Parathyroid adenoma (tissue), 2 donors: ENCODE results near the gene OTC.

Source experiments
- H2AFZ ChIP-seq: fragments of 300-600 bp; sonication (generic); one replicate; pipeline ENCODE4 v1.7.0; 2017; ENCODE audit warnings: antibody characterized with exemption, mild to moderate bottlenecking
- H3K27ac ChIP-seq: fragments of 300-600 bp; sonication (generic); one replicate; pipeline ENCODE4 v1.7.0; 2017
- H3K27me3 ChIP-seq: fragments of 300-600 bp; sonication (generic); one replicate; pipeline ENCODE4 v1.7.0; 2017; ENCODE audit warnings: low read length; ENCODE audit not compliant: control insufficient read depth, insufficient read depth
- H3K36me3 ChIP-seq: fragments of 300-600 bp; sonication (generic); one replicate; pipeline ENCODE4 v1.7.0; 2017; ENCODE audit warnings: low read length; ENCODE audit not compliant: control insufficient read depth, insufficient read depth
- H3K4me1 ChIP-seq: fragments of 300-600 bp; sonication (generic); one replicate; pipeline ENCODE4 v1.7.0; 2017; ENCODE audit warnings: control low read depth
- H3K4me2 ChIP-seq: fragments of 300-600 bp; sonication (generic); one replicate; pipeline ENCODE4 v1.7.0; 2017; ENCODE audit warnings: low read length
- H3K4me3 ChIP-seq: fragments of 300-600 bp; sonication (generic); one replicate; pipeline ENCODE4 v1.7.0; 2017; ENCODE audit warnings: low read depth, low read length
- H3K79me2 ChIP-seq: fragments of 300-600 bp; sonication (generic); one replicate; pipeline ENCODE4 v1.7.0; 2017; ENCODE audit warnings: control low read depth
- H3K9ac ChIP-seq: fragments of 300-600 bp; sonication (generic); one replicate; pipeline ENCODE4 v1.7.0; 2017; ENCODE audit warnings: mild to moderate bottlenecking
- H3K9me3 ChIP-seq: fragments of 300-600 bp; sonication (generic); one replicate; pipeline ENCODE4 v1.7.0; 2017; ENCODE audit warnings: low read length; ENCODE audit not compliant: control insufficient read depth
- CTCF ChIP-seq: fragments of 300-600 bp; sonication (generic); IDR thresholded peaks from one replicate; pipeline ENCODE4 v1.7.0; 2017; ENCODE audit warnings: antibody characterized with exemption, mild to moderate bottlenecking
- donor health status: primary hyperparathyroidism.

Gene OTC

GRCh38 chrX:38365954-38366353, 13.6 kb downstream of the OTC start:
- Histone ChIP-seq H3K36me3 (no peaks in the 10 kb centered on the region), H3K27ac (no peak overlapping the region), H3K9ac (no peak overlapping the region), H3K9me3 (no peaks in the 10 kb centered on the region), H2AFZ (no peak overlapping the region), H3K4me2 (no peak overlapping the region), H3K4me3 (no peak overlapping the region), H3K27me3 (no peaks in the 10 kb centered on the region), H3K79me2 (no peaks in the 10 kb centered on the region), H3K4me1 (no peaks in the 10 kb centered on the region)
- TF ChIP-seq CTCF, result no peak

GRCh38 chrX:38368774-38369173, 16.4 kb downstream of the OTC start:
- H3K4me3 ChIP-seq, result no peak overlapping the region
- H3K9me3 ChIP-seq, result no peaks in the 10 kb centered on the region
- H3K4me1 ChIP-seq, result no peaks in the 10 kb centered on the region
- H3K27me3 ChIP-seq, result no peaks in the 10 kb centered on the region
- no peak overlapping the region for H3K4me2 ChIP-seq
- no peak overlapping the region for H3K27ac ChIP-seq
- H2AFZ ChIP-seq, result no peak overlapping the region
- no peak for TF ChIP-seq CTCF
- H3K9ac ChIP-seq, result no peak overlapping the region
- no peaks in the 10 kb centered on the region for H3K79me2 ChIP-seq
- H3K36me3 ChIP-seq, result no peaks in the 10 kb centered on the region

- Histone ChIP-seq H2AFZ (no peak overlapping the region), H3K9ac (no peak overlapping the region), H3K27me3 (no peaks in the 10 kb centered on the region), H3K4me2 (no peak overlapping the region), H3K4me1 (no peaks in the 10 kb centered on the region), H3K9me3 (no peaks in the 10 kb centered on the region), H3K36me3 (no peaks in the 10 kb centered on the region), H3K27ac (no peak overlapping the region), H3K79me2 (no peaks in the 10 kb centered on the region), H3K4me3 (no peak overlapping the region)
- no peak for TF ChIP-seq CTCF
Observed at GRCh38 chrX:38371641-38372040, 19.2 kb downstream of the OTC start.

- Histone ChIP-seq H3K36me3 (no peaks in the 10 kb centered on the region), H3K9ac (no peak overlapping the region), H3K27ac (no peak overlapping the region), H3K4me3 (no peak overlapping the region), H3K79me2 (no peaks in the 10 kb centered on the region), H3K4me2 (no peak overlapping the region), H3K4me1 (no peaks in the 10 kb centered on the region), H2AFZ (no peak overlapping the region), H3K9me3 (no peaks in the 10 kb centered on the region), H3K27me3 (no peaks in the 10 kb centered on the region)
- TF ChIP-seq CTCF, result no peak
Observed at GRCh38 chrX:38374431-38374830, 22.0 kb downstream of the OTC start.

GRCh38 chrX:38375891-38376290, 23.5 kb downstream of the OTC start:
- no peaks in the 10 kb centered on the region for H3K36me3 ChIP-seq
- no peak overlapping the region for H3K4me3 ChIP-seq
- no peak overlapping the region for H2AFZ ChIP-seq
- H3K27ac ChIP-seq, result no peak overlapping the region
- TF ChIP-seq CTCF, result no peak
- no peaks in the 10 kb centered on the region for H3K79me2 ChIP-seq
- no peaks in the 10 kb centered on the region for H3K9me3 ChIP-seq
- no peak overlapping the region for H3K4me2 ChIP-seq
- H3K9ac ChIP-seq, result no peak overlapping the region
- no peaks in the 10 kb centered on the region for H3K4me1 ChIP-seq
- H3K27me3 ChIP-seq, result no peaks in the 10 kb centered on the region
